ENCODE results near the gene MAT2A.

MAT2A gene

DNA sequence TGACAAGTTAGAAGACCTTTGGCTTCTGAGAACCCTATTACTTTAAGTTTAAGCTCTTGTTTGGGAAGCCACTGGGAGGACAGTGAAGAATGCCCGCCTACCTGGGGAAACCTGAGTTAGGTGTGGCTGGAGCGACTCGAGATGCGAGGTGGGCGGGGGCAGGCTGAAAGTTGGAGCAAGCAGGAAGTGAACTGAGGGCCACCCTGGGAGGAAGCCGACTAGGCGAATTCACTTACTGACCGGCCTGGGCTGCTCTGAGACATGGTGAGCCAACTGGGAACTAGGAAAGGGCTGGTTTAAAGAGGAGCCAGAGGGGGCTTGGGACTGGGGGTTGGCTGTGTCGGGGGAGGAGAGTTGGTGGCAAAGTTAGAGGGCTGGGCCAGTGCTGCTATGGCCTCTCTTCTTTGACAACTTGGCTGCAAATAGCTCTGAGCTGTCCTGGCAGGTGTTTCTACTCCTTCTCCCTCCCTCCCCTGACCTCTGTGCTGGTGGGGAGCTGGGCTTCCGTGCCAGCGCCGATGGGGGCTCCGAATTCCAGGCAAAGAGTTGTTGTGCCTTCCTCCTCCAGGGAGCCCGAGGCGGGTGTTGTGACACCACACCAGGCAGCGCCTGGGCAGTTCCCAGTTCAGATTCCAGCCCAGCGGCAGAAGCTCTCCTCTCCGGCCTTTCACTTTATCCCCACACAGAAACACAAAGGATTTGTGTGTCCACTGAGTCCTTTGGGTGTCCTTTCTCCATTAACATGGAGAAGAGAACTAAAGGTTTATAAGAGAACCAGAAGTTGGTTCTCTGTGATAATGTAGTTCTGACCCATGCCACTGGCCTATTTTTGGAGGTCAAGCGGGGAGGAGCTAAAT lies 38.6 kb downstream of the MAT2A start, which contains the start of gene VAMP8:
TSS of gene VAMP8 (plus strand) at position 201 of the 857 bp plus-strand sequence. CDS start at position 262, 61 bp downstream.
- Histone ChIP-seq H3K27me3 (ENCODE audit: control insufficient read depth, insufficient read depth, low read length) (peaks cover 8% of the 10 kb centered on the region), H3K36me3 (ENCODE audit: control insufficient read depth, insufficient read depth, low read length) (no peaks in the 10 kb centered on the region), H3K9me3 (ENCODE audit: control insufficient read depth, insufficient read depth, low read length) (no peaks in the 10 kb centered on the region), H3K9ac (ENCODE audit: low read depth, low read length) (peak within 1 kb of the TSS; percentile 38), H3K4me3 (ENCODE audit: low read depth, low read length) (peak within 1 kb of the TSS; percentile 62), H3K4me1 (ENCODE audit: control insufficient read depth, insufficient read depth, low read length) (peaks cover 11% of the 10 kb centered on the region)

DNA sequence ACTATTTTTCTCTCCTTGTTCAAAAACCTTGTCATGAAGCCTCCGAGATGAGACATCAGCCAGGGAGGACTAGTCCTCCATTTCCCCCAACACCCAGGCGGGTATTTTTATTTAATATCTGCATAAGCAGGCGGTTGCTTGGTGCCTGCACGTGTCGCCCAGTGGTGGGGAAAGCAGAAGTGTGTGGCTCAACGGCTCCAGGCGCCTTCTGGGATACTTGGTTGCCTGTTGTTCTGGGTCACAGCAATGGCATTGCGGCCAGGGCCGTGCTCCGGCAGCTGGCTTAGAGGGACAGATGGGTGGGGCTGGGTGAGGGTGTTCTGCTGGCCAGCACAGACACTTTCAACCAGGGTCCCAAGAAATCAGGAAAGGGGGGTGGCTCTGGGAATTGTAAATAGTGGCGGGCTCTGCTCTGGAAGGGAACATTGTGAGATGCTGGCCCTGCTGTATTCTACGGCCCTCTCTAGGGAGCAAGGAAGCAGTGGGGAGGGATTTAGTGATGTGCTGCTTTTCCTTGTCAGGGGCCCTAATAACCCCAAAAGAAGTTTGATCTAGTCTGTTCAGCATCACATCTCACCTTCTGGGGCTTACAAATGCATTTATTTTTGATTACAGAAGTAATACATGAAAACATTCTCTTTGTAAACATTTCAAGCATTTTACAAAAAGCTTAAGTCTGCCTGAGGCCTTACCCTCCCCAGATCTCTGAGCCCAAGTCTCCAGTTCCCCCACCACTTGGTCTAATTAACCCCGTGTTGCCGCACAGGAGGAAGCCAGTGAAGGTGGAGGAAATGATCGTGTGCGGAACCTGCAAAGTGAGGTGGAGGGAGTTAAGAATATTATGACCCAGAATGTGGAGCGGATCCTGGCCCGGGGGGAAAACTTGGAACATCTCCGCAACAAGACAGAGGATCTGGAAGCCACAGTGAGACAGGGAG lies 39.5 kb downstream of the MAT2A start:
- H3K9ac ChIP-seq (ENCODE audit: low read depth, low read length), result no peak overlapping the region
- no peaks in the 10 kb centered on the region for H3K9me3 ChIP-seq (ENCODE audit: control insufficient read depth, insufficient read depth, low read length)
- H3K4me1 ChIP-seq (ENCODE audit: control insufficient read depth, insufficient read depth, low read length), result peaks cover 11% of the 10 kb centered on the region
- peaks cover 13% of the 10 kb centered on the region for H3K27me3 ChIP-seq (ENCODE audit: control insufficient read depth, insufficient read depth, low read length)
- peak overlapping the region; percentile 62 for H3K4me3 ChIP-seq (ENCODE audit: low read depth, low read length)
- no peaks in the 10 kb centered on the region for H3K36me3 ChIP-seq (ENCODE audit: control insufficient read depth, insufficient read depth, low read length)

DNA sequence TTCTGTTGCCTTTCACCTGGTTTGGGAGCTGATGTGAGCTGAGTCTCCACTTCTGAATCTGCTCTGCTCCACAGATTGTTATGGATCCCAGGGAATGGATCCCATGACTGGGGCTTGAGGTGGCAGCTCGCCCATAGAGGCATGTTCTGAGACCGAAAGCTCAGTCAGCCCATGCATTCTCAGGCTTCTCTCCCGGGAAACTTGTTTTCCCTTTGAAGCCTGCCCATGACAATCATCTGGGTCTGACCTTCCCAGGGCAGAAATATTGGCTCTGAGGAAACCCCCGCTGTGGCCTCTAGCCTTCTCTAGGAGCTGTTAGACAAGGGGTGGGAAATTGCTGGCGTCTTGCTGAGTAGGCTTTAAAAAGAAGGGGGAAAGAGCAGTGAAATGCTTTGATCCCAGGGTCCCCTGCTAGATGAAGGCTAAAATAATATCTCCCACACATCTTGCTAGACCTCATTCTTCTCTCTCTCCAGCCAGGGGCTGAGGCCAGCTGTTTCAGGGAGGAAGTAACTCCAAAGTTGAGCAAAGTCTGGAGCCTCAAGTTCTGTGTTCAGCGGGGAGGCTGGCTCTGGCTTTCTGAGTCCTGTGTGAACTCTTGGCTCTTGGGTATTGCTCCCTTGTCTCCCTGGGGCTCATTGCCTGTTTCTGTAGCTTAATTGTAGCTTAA lies 40.4 kb downstream of the MAT2A start:
- no peak overlapping the region for H3K9ac ChIP-seq (ENCODE audit: low read depth, low read length)
- H3K36me3 ChIP-seq (ENCODE audit: control insufficient read depth, insufficient read depth, low read length), result no peaks in the 10 kb centered on the region
- H3K4me3 ChIP-seq (ENCODE audit: low read depth, low read length), result no peak overlapping the region
- peaks cover 20% of the 10 kb centered on the region for H3K27me3 ChIP-seq (ENCODE audit: control insufficient read depth, insufficient read depth, low read length)
- H3K9me3 ChIP-seq (ENCODE audit: control insufficient read depth, insufficient read depth, low read length), result no peaks in the 10 kb centered on the region
- H3K4me1 ChIP-seq (ENCODE audit: control insufficient read depth, insufficient read depth, low read length), result peaks cover 11% of the 10 kb centered on the region

DNA sequence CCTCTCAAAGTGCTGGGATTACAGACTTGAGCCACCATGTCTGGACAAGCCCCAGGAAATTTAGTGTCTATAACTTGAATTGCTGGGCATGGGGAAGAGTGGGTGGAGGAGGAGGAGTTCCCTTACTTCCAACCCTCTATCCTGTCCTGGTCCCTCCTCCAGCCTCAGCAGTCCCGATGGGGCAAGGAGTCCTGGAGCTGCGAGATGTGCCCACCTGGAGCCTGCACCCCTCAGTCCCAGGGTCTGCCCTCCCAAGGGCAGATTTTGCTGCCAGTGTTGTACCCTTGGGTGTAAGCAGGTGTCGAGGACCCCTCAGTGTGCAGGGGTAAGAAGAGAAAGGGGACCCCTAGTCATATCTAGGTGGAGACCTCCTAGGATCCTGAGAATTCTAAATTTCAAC lies 41.2 kb downstream of the MAT2A start:
- no peak overlapping the region for H3K4me3 ChIP-seq (ENCODE audit: low read depth, low read length)
- H3K9me3 ChIP-seq (ENCODE audit: control insufficient read depth, insufficient read depth, low read length), result no peaks in the 10 kb centered on the region
- peaks cover 28% of the 10 kb centered on the region for H3K27me3 ChIP-seq (ENCODE audit: control insufficient read depth, insufficient read depth, low read length)
- H3K9ac ChIP-seq (ENCODE audit: low read depth, low read length), result no peak overlapping the region
- no peaks in the 10 kb centered on the region for H3K36me3 ChIP-seq (ENCODE audit: control insufficient read depth, insufficient read depth, low read length)
- H3K4me1 ChIP-seq (ENCODE audit: control insufficient read depth, insufficient read depth, low read length), result peaks cover 13% of the 10 kb centered on the region

DNA sequence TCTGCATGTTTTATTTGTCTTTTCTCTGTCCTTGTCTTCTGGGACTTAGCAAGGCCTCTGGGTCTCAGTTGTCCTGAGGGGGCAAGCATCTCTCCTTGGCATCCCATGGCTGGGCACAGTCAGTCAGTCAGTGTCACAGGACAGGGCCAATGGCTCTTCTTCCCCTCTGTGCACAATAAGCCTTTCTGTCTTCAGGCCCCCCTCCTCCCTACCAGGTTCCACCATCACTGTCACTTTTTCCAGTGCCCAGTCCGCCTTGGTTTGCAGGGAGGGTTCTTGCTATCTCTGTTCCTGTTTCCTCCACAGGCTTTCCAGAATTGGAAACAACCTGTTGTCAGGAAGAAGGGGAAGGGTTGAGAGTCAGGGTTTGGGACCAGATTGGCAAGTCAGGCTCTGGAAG lies 43.5 kb downstream of the MAT2A start:
- no peak overlapping the region for H3K9ac ChIP-seq (ENCODE audit: low read depth, low read length)
- H3K27me3 ChIP-seq (ENCODE audit: control insufficient read depth, insufficient read depth, low read length), result peaks cover 35% of the 10 kb centered on the region
- H3K4me1 ChIP-seq (ENCODE audit: control insufficient read depth, insufficient read depth, low read length), result peaks cover 10% of the 10 kb centered on the region
- H3K36me3 ChIP-seq (ENCODE audit: control insufficient read depth, insufficient read depth, low read length), result no peaks in the 10 kb centered on the region
- no peak overlapping the region for H3K4me3 ChIP-seq (ENCODE audit: low read depth, low read length)
- no peaks in the 10 kb centered on the region for H3K9me3 ChIP-seq (ENCODE audit: control insufficient read depth, insufficient read depth, low read length)

DNA sequence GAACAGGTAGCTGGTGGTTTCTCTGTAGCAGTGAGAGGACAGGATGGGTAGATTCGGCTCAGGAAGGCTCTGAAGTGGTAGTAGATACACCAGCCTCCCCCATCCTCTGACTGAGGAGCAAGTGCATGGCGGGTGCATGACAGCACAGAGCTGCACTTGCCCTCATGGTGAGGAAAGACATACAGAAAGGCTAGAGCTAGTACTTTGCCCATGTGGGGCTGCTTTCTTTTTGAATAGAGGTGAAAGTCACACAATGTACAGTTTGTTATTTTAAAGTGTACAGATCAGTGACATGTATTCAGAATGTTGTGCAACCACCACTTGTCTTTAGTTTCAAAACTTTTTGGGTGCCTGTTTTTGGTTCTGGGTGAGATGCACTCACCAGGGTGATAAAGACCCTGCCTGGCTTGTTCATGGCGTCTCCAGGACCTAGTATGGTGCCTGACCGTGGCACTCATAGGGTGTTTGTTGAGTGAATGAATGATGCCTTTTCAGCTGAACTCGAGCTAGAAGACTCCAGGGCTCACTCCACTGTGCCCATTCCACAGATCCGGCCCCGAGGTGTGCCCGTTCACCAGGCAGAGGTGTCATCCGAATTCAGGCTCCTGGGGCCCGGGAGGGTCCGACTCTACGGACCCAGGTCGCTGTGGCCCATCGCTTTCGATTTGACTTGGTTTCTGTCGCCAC lies 44.8 kb downstream of the MAT2A start:
- H3K9me3 ChIP-seq (ENCODE audit: control insufficient read depth, insufficient read depth, low read length), result no peaks in the 10 kb centered on the region
- no peaks in the 10 kb centered on the region for H3K36me3 ChIP-seq (ENCODE audit: control insufficient read depth, insufficient read depth, low read length)
- peaks cover 35% of the 10 kb centered on the region for H3K27me3 ChIP-seq (ENCODE audit: control insufficient read depth, insufficient read depth, low read length)
- H3K4me1 ChIP-seq (ENCODE audit: control insufficient read depth, insufficient read depth, low read length), result peaks cover 6% of the 10 kb centered on the region
- H3K4me3 ChIP-seq (ENCODE audit: low read depth, low read length), result peak overlapping the region; percentile 51
- no peak overlapping the region for H3K9ac ChIP-seq (ENCODE audit: low read depth, low read length)

DNA sequence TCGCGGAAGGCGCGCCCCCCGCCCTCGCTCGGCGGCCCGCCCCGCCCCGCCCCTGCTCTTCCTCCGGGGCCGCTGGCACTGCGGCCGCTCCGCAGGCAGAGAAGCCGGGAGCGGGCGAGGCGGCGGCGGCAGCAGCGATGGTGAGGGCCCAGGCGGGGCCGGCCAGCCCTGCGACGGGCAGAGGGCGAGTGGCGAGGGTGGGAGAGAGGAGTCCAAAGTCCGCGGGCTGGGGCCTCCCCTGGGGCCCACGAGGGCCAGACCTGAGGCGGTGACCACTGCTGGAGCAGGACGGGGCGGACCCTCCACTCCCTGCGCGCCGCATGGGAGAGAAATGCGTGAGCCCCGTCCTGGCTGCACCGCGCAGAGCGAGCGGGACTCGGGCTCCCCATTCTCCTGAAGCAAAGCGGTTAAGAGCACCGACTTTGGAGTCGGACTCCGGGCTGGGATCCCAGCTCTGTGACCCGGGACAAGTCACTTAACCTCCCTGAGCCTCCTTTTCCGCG lies 45.4 kb downstream of the MAT2A start, which contains the start of gene VAMP5:
TSS of gene VAMP5 (plus strand) at position 78 of the 503 bp plus-strand sequence. CDS start at position 138, 60 bp downstream.
- Histone ChIP-seq H3K4me3 (ENCODE audit: low read depth, low read length) (peak within 1 kb of the TSS; percentile 51), H3K4me1 (ENCODE audit: control insufficient read depth, insufficient read depth, low read length) (peaks cover 2% of the 10 kb centered on the region), H3K27me3 (ENCODE audit: control insufficient read depth, insufficient read depth, low read length) (peaks cover 35% of the 10 kb centered on the region), H3K9me3 (ENCODE audit: control insufficient read depth, insufficient read depth, low read length) (no peaks in the 10 kb centered on the region), H3K36me3 (ENCODE audit: control insufficient read depth, insufficient read depth, low read length) (no peaks in the 10 kb centered on the region), H3K9ac (ENCODE audit: low read depth, low read length) (peak within 1 kb of the TSS; percentile 60)

DNA sequence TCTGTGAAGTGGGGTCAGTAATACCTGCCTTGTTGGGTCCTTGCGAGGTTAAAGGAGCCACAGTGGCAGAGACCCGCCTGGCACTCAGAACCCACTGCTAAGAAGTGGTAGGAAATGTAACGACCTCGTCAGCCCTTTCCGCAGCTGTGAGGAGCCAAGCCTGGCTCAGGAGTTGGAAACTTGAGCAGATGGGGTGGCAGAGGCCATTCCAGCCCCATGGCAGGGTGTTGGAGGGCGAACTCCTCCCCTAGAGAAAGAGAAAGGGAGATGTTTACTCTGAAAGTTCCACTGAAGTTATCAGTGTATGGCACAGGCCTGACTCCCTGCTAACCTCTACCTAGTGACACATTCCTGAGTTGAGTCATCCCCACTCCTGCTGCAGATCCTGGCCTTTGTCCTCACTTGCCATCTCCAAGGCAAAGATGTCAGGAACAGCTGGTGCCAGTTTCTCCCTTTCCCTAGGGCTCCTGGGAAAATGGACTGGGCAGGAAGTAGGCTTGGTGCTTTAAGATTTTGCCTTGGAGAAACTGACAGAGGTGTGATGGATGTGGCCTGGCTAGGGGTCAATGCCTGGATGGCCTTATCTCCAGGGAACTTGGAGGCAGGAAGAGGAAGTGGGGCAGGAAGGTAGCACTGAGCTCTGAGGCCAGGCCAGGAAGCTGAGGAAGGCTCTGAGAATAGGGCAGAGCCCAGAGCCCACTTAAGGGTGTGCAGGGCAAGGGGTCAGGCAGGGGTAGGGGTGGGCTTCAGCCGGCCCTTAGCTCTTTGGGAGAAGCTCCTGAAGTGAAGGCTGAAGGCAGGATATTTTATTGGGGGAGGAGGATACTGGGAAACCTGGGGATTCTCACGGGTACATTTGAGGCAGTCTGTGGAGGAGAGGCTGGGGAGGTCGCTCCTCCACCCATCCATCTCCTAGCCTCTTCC lies 46.2 kb downstream of the MAT2A start:
- H3K36me3 ChIP-seq (ENCODE audit: control insufficient read depth, insufficient read depth, low read length), result no peaks in the 10 kb centered on the region
- H3K9ac ChIP-seq (ENCODE audit: low read depth, low read length), result peak overlapping the region; percentile 60
- H3K9me3 ChIP-seq (ENCODE audit: control insufficient read depth, insufficient read depth, low read length), result no peaks in the 10 kb centered on the region
- peaks cover 2% of the 10 kb centered on the region for H3K4me1 ChIP-seq (ENCODE audit: control insufficient read depth, insufficient read depth, low read length)
- peaks cover 37% of the 10 kb centered on the region for H3K27me3 ChIP-seq (ENCODE audit: control insufficient read depth, insufficient read depth, low read length)
- peak overlapping the region; percentile 51 for H3K4me3 ChIP-seq (ENCODE audit: low read depth, low read length)

DNA sequence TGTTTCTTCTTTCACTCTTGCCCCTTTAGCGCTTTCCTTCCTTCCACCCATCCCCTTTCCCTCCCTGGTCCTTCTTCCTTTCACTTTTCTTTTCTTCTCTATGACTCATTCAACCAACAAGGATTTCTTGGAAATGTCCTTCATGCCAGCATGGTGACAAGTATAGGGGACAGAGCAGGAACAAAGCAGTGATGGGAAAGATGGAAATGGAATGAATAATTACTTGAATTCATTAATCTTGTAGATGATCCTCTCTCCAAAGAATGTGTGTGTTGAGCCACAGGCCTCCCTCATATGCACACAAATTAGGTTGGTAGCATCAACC lies 46.8 kb downstream of the MAT2A start:
- H3K9ac ChIP-seq (ENCODE audit: low read depth, low read length), result no peak overlapping the region

DNA sequence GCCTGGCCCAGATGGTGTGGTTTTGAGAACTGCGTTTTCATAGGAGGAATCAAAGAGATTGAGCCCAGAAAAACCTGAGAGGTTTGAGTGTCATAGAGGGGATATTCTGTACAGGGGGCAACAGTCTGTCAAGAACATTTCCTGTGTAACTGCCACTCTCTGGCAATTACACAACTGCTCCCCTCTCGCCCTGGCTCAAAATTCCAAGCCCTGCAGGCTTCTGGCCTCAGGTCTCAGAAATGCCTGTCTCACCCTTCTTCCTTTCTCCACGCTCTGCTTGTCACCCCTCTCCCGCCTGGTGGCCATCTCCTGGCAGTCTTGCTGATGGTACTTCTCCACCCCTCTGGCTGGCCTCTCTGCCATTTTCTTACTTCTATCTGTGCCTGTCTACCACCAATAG lies 49.3 kb downstream of the MAT2A start:
- Histone ChIP-seq H3K4me3 (ENCODE audit: low read depth, low read length) (no peak overlapping the region), H3K27me3 (ENCODE audit: control insufficient read depth, insufficient read depth, low read length) (peaks cover 34% of the 10 kb centered on the region), H3K4me1 (ENCODE audit: control insufficient read depth, insufficient read depth, low read length) (peaks cover 2% of the 10 kb centered on the region), H3K9ac (ENCODE audit: low read depth, low read length) (no peak overlapping the region), H3K36me3 (ENCODE audit: control insufficient read depth, insufficient read depth, low read length) (no peaks in the 10 kb centered on the region), H3K9me3 (ENCODE audit: control insufficient read depth, insufficient read depth, low read length) (no peaks in the 10 kb centered on the region)

More for the DNA sequence above, 46.8 kb downstream of the MAT2A start:
- Histone ChIP-seq H3K9me3 (ENCODE audit: control insufficient read depth, insufficient read depth, low read length) (no peaks in the 10 kb centered on the region), H3K27me3 (ENCODE audit: control insufficient read depth, insufficient read depth, low read length) (peaks cover 41% of the 10 kb centered on the region), H3K4me3 (ENCODE audit: low read depth, low read length) (no peak overlapping the region), H3K4me1 (ENCODE audit: control insufficient read depth, insufficient read depth, low read length) (peaks cover 2% of the 10 kb centered on the region), H3K36me3 (ENCODE audit: control insufficient read depth, insufficient read depth, low read length) (no peaks in the 10 kb centered on the region)

All from iPS-15b (cell line).